HK-2 (cell line): ENCODE data around the gene SEC31B.

ENCODE experiments used
- DNase-seq: peaks from one replicate; pipeline ENCODE4 v3.0.0-alpha.2; 2018; ENCODE audit not compliant: unreplicated experiment

SEC31B gene

DNA sequence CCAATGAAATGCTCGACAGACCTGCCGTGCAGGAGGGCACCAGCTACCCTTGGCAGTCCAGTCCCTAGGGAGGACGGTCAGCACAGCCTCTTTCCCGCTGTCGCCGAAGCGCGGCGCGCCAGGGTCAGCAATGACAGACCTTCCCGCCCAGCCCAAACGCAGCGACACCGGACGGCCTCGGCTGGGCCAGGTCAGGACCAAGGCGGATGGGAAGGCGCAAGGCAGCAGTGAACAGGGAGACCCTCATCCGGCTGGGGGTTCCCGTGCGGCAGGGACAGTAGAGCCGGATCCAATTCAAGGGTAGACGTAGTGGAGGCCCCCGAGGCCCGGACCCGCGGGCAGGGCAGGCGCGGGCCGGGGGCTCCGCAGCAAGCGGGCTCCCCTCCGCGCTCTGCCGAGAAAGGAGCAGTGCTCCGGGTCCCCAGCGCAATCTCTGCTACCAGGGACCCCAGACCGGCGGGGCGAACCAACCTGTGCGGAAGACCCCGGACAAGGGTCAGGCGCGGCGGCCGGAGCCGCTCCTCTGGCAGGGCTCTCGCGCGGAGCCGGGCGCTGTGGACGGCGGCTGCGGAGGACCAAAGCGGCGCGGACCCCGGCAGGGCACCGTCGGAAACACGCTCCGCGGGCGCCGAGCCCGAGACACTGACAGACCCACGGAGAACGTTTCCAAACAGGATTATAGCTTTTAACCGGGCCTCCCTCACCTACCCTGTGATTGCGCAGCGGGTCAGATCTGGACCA, at the start of gene SEC31B:
Gene SEC31B (minus strand): TSS at position 551 of the 741 bp plus-strand sequence. CDS start 2,909 bp downstream, outside the sequence.
- no peak for DNase-seq

- DNase-seq, result no peak
These were observed 49.3 kb upstream of the SEC31B start for GRCh38 chr10:100568912-100569311.

- no peak for DNase-seq
These were observed 48.2 kb upstream of the SEC31B start for GRCh38 chr10:100567826-100568225.

GRCh38 chr10:100567249-100567648, 47.6 kb upstream of the SEC31B start:
- no peak for DNase-seq

GRCh38 chr10:100566561-100566960, 46.9 kb upstream of the SEC31B start:
- DNase-seq, result no peak

DNA sequence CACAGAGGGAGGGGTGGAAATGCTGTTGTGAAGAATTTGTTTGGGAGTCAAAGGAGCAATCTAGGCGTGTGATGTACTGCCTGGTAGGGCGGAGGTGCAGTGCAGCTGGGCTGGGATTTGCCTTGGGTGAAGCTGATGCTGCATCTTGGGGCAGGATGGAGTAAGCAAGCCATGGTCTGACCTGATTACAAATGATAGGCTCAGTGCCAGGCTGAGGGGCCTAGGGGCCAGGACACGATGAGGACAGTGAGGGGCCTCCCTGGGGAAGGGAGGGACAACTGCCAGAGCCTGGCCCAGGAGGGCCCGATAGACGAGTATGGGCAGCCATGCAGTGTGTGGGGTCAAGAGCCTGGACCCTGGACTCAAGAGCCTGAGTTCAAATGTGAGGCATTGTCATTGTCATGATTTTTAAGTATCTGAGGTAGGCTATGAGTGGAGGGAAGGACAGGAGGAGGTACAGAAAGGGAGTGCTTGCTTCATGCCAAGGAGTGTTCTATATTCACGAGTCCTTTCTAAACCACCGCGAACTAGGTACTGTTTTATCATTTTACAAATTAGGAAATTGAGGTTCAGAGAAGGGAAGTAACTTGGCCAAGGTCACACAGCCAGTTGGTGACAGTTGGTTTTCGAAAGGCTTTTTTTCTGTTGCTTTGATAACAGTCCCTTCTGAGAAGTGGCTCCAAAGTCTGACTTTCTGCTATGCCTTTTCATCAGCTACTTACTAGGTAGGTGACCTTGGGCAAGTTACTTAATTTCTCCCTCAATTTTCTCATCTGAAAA, 45.7 kb upstream of the SEC31B start:
- no peak for DNase-seq

GRCh38 chr10:100562008-100562672, 42.5 kb upstream of the SEC31B start:
- peak; percentile 94 for DNase-seq

GRCh38 chr10:100561005-100561404, 41.3 kb upstream of the SEC31B start:
- DNase-seq, result no peak

DNA sequence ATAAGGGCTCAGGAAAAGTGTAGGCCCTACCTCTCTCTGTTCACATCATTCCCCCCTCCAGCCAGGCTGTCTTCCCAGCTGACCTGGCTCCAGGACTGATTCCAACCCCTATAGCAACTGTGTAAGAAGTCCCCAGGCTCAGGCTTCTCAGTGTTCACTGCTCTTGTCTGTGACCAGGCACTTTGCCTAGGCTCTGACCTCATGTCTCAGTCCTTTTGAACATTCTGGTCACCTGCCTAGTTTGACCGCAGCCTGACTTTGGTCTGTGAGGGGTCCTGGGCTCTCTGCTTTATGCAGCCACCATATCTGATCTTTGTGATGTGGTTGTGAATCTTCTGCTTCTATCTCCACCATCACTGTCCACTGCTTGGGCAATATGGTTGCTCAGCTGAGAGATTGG, 40.6 kb upstream of the SEC31B start:
- DNase-seq, result no peak

DNA sequence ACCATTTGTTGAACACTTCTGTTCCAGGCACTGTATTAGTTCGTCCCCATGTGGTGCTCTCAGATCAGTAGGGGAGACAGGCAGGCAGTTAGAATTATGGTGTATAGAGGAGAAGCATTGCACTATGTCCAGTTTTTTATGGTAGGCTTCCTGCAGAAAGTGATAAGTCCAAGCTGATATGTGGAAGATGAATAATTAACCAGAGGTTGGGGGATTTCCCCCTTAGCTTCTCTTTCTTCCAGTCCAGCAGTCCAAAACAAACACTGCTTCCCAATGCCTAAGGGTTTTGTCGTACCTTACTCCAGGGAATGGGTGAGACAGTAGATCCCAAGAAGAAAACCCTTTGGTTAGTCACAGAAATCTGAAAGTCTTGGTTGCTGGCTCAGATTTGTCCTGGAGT, 35.2 kb upstream of the SEC31B start:
- no peak for DNase-seq

DNA sequence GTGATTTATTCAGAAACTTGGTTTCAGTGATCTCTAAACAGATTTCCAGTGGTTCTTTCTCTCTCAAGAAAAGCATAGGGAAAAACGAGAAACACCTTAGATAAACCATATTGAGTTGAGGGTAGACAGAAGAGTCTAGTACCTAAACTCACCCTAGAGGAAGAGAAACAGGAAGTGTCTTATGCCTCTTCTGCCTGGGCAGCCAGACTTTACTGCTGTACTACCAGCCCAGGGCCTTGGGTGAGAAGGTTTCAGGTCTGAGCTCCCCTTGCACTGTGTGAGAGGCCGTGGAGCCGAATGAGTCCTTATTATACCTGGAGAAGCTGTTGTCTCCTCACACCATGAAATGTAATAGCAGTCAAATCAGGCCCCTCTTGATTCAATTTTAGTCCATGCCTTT, 34.3 kb upstream of the SEC31B start:
- DNase-seq, result no peak

- no peak for DNase-seq
These were observed 32.1 kb upstream of the SEC31B start for GRCh38 chr10:100551738-100552137.

GRCh38 chr10:100551196-100551595, 31.5 kb upstream of the SEC31B start:
- no peak for DNase-seq

DNA sequence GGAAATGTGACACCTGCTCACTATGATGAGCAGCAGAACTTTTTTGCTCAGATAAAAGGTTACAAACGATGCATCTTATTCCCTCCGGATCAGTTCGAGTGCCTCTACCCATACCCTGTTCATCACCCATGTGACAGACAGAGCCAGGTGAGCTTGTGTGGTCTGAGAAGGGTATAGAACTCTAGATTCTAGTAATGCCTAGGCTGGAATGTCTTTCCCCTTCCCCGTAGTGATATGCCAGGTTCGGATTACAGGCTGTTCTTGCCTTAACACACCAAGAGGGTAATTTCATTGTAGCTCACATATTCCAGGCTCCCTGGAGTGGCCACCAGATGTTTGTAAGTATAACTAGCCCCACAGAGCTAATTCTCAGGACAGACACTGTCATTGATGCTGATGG, 25.3 kb upstream of the SEC31B start:
- DNase-seq, result no peak

DNA sequence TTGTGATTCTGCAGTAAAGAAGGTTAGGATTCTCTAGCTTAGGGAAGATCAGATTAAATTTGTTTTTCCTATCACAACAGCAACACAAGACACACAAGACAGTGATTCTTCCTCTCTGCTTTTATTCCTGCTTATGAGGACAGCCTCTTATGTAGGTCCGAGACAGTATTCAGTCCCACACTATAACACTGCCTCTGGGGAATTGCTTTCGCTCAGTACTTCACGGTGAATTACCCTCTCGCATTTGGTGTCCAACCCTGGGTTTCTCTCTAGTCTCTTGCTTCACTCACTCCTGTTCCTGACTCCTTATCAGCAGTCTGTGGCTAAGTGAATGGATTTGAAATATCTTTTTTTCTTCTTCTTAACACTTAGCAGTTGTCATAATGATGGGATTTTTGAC, 17.8 kb upstream of the SEC31B start:
- DNase-seq, result no peak

- DNase-seq, result peak; percentile 89
These were observed 16.2 kb upstream of the SEC31B start, which contains the start of gene HIF1AN for GRCh38 chr10:100535715-100536353. Gene HIF1AN, plus strand, starts transcription at chr10:100535943. Its CDS starts 16 bp downstream, at chr10:100535959.

- DNase-seq, result no peak
These were observed 15.7 kb upstream of the SEC31B start for GRCh38 chr10:100535338-100535714.

DNA sequence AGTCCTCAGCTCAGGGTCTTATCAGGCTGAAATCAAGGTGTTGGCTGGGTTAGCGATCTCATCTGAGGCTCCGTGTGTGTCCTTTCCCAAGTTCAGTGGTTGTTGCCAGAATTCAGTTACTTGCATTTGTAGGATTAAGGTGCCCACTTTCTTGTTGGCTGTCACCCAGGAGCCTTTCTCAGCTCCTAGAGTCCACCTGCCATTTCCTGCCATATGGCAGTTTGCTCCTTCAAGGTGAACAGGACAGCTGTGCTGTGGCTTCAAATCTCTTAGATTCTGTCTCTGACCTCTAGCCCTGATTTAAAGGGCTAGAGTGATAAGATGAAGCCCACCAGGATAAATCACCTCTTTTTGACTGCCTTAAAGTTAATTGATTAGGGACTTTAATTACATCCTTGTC, 15.1 kb upstream of the SEC31B start:
- DNase-seq, result no peak

GRCh38 chr10:100531761-100532160, 12.1 kb upstream of the SEC31B start:
- DNase-seq, result no peak

DNA sequence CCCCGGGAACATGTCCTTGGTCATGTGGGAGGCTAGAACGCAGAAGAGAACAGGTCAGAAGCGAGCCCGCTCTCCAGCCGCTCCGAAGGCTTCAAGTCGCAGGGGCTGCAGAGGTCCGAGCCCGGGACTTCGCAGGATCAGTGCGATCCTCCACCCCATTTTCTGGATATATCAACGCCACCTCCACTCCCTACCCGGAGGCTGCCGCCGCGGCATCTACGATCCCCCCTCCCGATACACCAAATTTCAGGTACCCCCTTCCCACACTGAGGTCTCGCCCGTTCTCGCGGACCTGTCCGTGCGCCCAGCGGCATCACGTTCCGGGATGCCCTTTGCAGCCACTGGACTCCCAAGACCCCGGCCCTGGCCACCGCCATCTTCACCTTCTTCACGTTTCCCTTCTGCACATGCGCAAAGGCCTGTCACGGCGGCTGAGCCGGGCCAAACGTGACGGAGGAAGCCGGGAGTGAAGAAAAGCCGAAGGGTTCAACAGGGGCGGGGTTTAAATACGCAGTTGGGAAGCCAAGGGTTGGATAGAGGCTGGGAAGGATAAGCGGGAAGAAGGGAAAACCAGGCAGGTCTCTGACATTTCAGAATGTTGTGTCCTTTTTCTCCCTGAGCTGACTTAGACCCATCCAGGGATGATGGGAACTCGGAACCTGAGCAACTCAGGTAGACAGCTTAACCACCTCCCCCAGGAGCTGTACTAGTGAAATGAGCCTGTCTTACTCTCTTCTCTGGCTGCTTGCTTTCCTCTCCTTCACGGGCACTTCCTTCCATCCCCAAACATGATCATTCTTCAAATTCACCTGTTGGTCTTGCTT, 10.0 kb upstream of the SEC31B start, which contains the start of gene NDUFB8:
Gene NDUFB8 (minus strand): TSS at position 397 of the 824 bp plus-strand sequence. CDS start 20 bp downstream, at position 377.
- DNase-seq, result peak; percentile 93

- DNase-seq, result no peak
These were observed 9.3 kb upstream of the SEC31B start for GRCh38 chr10:100528921-100529474.
